Right cardiac atrium (tissue), 5 donors: ENCODE measurements around the gene SYNJ2. TPM values are rescaled to one million over a fixed set of nuclear protein-coding genes. Genes with fewer than 3 reads are reported as not detected.

Experiments
- ATAC-seq, 2 donors: fragments of 200-7000 bp; cut with Tn5 transposase; one replicate each; pipeline versions ENCODE4 v1.8.0 to v1.9.1; 2020; ENCODE audit warnings: moderate library complexity in 2 of 2, mild to moderate bottlenecking in 1 of 2
- DNase-seq, 3 donors: peaks; one replicate each; pipeline ENCODE4 v3.0.0-alpha.2; 2020
- H3K27ac ChIP-seq: one replicate; pipeline ENCODE4 v1.5.1; 2013; ENCODE audit warnings: mild to moderate bottlenecking, low read length, control low read depth, moderate library complexity
- H3K27me3 ChIP-seq: one replicate; pipeline ENCODE4 v1.6.1; 2013; ENCODE audit not compliant: control insufficient read depth, insufficient read depth
- H3K4me1 ChIP-seq: one replicate; pipeline ENCODE4 v1.6.1; 2013; ENCODE audit warnings: low read length; ENCODE audit not compliant: control insufficient read depth, insufficient read depth
- H3K4me3 ChIP-seq: one replicate; pipeline ENCODE4 v1.5.1; 2013; ENCODE audit warnings: low read length, control low read depth
- H3K9me3 ChIP-seq: one replicate; pipeline ENCODE4 v1.6.1; 2013; ENCODE audit warnings: low read length; ENCODE audit not compliant: control insufficient read depth
- WGBS: extraction: QIAGEN DNeasy Blood & Tissue Kit; methylation state at CpG from one replicate; pipeline ENCODE4 v1.1.7; 2013; 5-methylcytosine and 5-hydroxymethylcytosine counted together
- intact Hi-C, 4 donors: fragments of 100-400 bp; cut with DNase I; formaldehyde crosslinking; loops; one replicate each; pipeline versions ENCODE4 v1.11.0 to v1.14.0; 2022 to 2023
- polyA plus RNA-seq: library from polyadenylated mRNA; stranded (reverse); fragments of 200-250 nt; gene quantifications from one replicate; pipeline ENCODE4 v1.2.3, GENCODE V29; 2013
- total RNA-seq, 4 donors: library from RNA; stranded (reverse); fragmentation: NEBNext Ultra II Directional; extraction: Animal tissue kit (Norgen Biotek cat#: 25700); gene quantifications; one replicate each; pipeline ENCODE4 v1.2.1, GENCODE V29; 2021
- donor health status: healthy with polysubstance abuse.
- donor health status: DM: no; HTN: yes; CAD: no.
- donor health status: DM: no; HTN: no; CAD: no.
- donor health status: DM: no; HTN: yes; CAD: no; lungs with severe emphysema.
- donor health status: DM: yes; HTN: yes; CAD: no.

SYNJ2 gene
- total and polyA plus RNA-seq, 5 donors: 9.5 to 26.3 (median 19.6) TPM

GRCh38 chr6:157991067-157991432 lies 9.4 kb downstream of the SYNJ2 start:
- intact Hi-C loops: no loop called here
- H3K9me3 ChIP-seq: no peaks in the 10 kb centered on the region
- no peak for ATAC-seq
- WGBS: 94% methylated on average over 11 of the region's 11 CpGs
- H3K27ac ChIP-seq: no peak overlapping the region
- DNase-seq: no peak
- H3K4me3 ChIP-seq: no peak overlapping the region
- H3K27me3 ChIP-seq: no peaks in the 10 kb centered on the region
- peaks cover 6% of the 10 kb centered on the region for H3K4me1 ChIP-seq

- Histone ChIP-seq H3K4me3 (no peak overlapping the region), H3K27me3 (no peaks in the 10 kb centered on the region), H3K9me3 (no peaks in the 10 kb centered on the region), H3K27ac (no peak overlapping the region), H3K4me1 (peaks cover 6% of the 10 kb centered on the region)
- WGBS: 62% methylated on average over 3 of the region's 3 CpGs
- intact Hi-C loops: no loop called here
- ATAC-seq: no peak
- no peak for DNase-seq
Observed at GRCh38 chr6:157993076-157993475, 11.4 kb downstream of the SYNJ2 start.

- ATAC-seq (no peak), DNase-seq (no peak)
- Histone ChIP-seq H3K4me3 (no peak overlapping the region), H3K27ac (no peak overlapping the region), H3K9me3 (no peaks in the 10 kb centered on the region), H3K27me3 (no peaks in the 10 kb centered on the region), H3K4me1 (peaks cover 6% of the 10 kb centered on the region)
- intact Hi-C loops: no loop called here
- 88% methylated on average over 7 of the region's 7 CpGs for WGBS
Observed at GRCh38 chr6:157994125-157994795, 12.6 kb downstream of the SYNJ2 start.

- Histone ChIP-seq H3K27me3 (no peaks in the 10 kb centered on the region), H3K27ac (no peak overlapping the region), H3K4me1 (peaks cover under 1% of the 10 kb centered on the region), H3K9me3 (no peaks in the 10 kb centered on the region), H3K4me3 (no peak overlapping the region)
- DNase-seq (no peak), ATAC-seq (no peak)
- intact Hi-C loops: no loop called here
- WGBS: 97% methylated on average over 12 of the region's 12 CpGs
Observed at GRCh38 chr6:157995458-157995857, 13.8 kb downstream of the SYNJ2 start.

GRCh38 chr6:157996201-157996712 lies 14.6 kb downstream of the SYNJ2 start:
- intact Hi-C loops: no loop called here
- no peak for ATAC-seq
- Histone ChIP-seq H3K9me3 (no peaks in the 10 kb centered on the region), H3K27ac (no peak overlapping the region), H3K4me1 (no peaks in the 10 kb centered on the region), H3K4me3 (no peak overlapping the region), H3K27me3 (no peaks in the 10 kb centered on the region)
- no peak for DNase-seq
- WGBS: 90% methylated on average over 7 of the region's 7 CpGs

- Histone ChIP-seq H3K27me3 (no peaks in the 10 kb centered on the region), H3K9me3 (no peaks in the 10 kb centered on the region), H3K4me3 (no peak overlapping the region), H3K27ac (no peak overlapping the region), H3K4me1 (peaks cover 2% of the 10 kb centered on the region)
- ATAC-seq (no peak), DNase-seq (no peak)
- 92% methylated on average over 15 of the region's 15 CpGs for WGBS
- intact Hi-C loops: no loop called here
Observed at GRCh38 chr6:157996918-157997702, 15.4 kb downstream of the SYNJ2 start.

- DNase-seq (no peak), ATAC-seq (no peak)
- Histone ChIP-seq H3K4me1 (peaks cover 9% of the 10 kb centered on the region), H3K4me3 (no peak overlapping the region), H3K27me3 (no peaks in the 10 kb centered on the region), H3K27ac (no peak overlapping the region), H3K9me3 (no peaks in the 10 kb centered on the region)
- WGBS: 84% methylated on average over 6 of the region's 6 CpGs
- intact Hi-C loops: no loop called here
Observed at GRCh38 chr6:157997893-157998608, 16.4 kb downstream of the SYNJ2 start.

GRCh38 chr6:157998707-157999167 lies 17.1 kb downstream of the SYNJ2 start:
- H3K4me3 ChIP-seq: no peak overlapping the region
- no peak overlapping the region for H3K27ac ChIP-seq
- H3K9me3 ChIP-seq: no peaks in the 10 kb centered on the region
- no peak for DNase-seq
- WGBS: 90% methylated on average over 7 of the region's 7 CpGs
- no peaks in the 10 kb centered on the region for H3K27me3 ChIP-seq
- H3K4me1 ChIP-seq: peaks cover 10% of the 10 kb centered on the region
- intact Hi-C loops: no loop called here
- ATAC-seq: no peak

GRCh38 chr6:157999168-158000051 lies 17.7 kb downstream of the SYNJ2 start:
- H3K27ac ChIP-seq: no peak overlapping the region
- no peaks in the 10 kb centered on the region for H3K27me3 ChIP-seq
- DNase-seq (no peak), ATAC-seq (no peak)
- WGBS: 74% methylated on average over 12 of the region's 12 CpGs
- no peak overlapping the region for H3K4me3 ChIP-seq
- H3K9me3 ChIP-seq: no peaks in the 10 kb centered on the region
- intact Hi-C loops: no loop called here
- peaks cover 12% of the 10 kb centered on the region for H3K4me1 ChIP-seq

- Histone ChIP-seq H3K4me1 (peaks cover 12% of the 10 kb centered on the region), H3K27ac (no peak overlapping the region), H3K27me3 (no peaks in the 10 kb centered on the region), H3K4me3 (no peak overlapping the region), H3K9me3 (no peaks in the 10 kb centered on the region)
- ATAC-seq (no peak), DNase-seq (no peak)
- WGBS: 88% methylated on average over 17 of the region's 17 CpGs
- intact Hi-C loops: no loop called here
Observed at GRCh38 chr6:158000530-158001307, 19.1 kb downstream of the SYNJ2 start.
